SK-N-MC (cell line): ENCODE measurements around the gene ZNF878.
"Not testable (repeated sequence)": the region's sequence is repeated elsewhere in the genome, so short reads cannot be mapped to it uniquely, and the experiment has no call there.

Experiments
- DNase-seq: peaks from one replicate; pipeline ENCODE4 v3.0.0-alpha.2; 2011; ENCODE audit warnings: low read depth, low spot score
- H3K27ac ChIP-seq: fragments of 200-600 bp; sonication (generic); 2 replicates; pipeline ENCODE4 v1.5.1; 2016; ENCODE audit warnings: mixed run types
- H3K36me3 ChIP-seq: fragments of 200-600 bp; sonication (generic); 2 replicates; pipeline ENCODE4 v1.6.1; 2017; ENCODE audit warnings: antibody characterized with exemption, low read length, mixed read lengths; ENCODE audit not compliant: insufficient read depth
- H3K4me3 ChIP-seq: fragments of 200-600 bp; sonication (generic); 2 replicates; pipeline ENCODE4 v1.5.1; 2016
- H3K9ac ChIP-seq: fragments of 200-600 bp; sonication (generic); 2 replicates; pipeline ENCODE4 v1.8.0; 2017; ENCODE audit warnings: mixed run types, mixed read lengths; ENCODE audit not compliant: insufficient read length
- H3K9me3 ChIP-seq: fragments of 200-600 bp; sonication (generic); 2 replicates; pipeline ENCODE4 v1.6.1; 2017; ENCODE audit warnings: low read depth, mild to moderate bottlenecking, antibody characterized with exemption, low read length, moderate library complexity, mixed read lengths
- EZH2 ChIP-seq: fragments of 200-600 bp; sonication (generic); IDR thresholded peaks from one replicate; pipeline ENCODE4 v1.6.1; 2017; ENCODE audit warnings: antibody characterized with exemption
- FOXP2 ChIP-seq: optimal IDR thresholded peaks from 2 replicates; pipeline ENCODE3; 2011; ENCODE audit warnings: mild to moderate bottlenecking, moderate library complexity; ENCODE audit not compliant: insufficient read depth; ENCODE audit errors: extremely low read length, control extremely low read depth
- POLR2AphosphoS5 ChIP-seq: IDR thresholded peaks from 2 replicates; pipeline ENCODE4 v1.6.1; 2012; ENCODE audit warnings: mild to moderate bottlenecking, low read depth, low read length, borderline replicate concordance

The ZNF878 gene

GRCh38 chr19:12085074-12085818 is 32.5 kb upstream of the ZNF878 start:
- no peak for TF ChIP-seq POLR2AphosphoS5
- TF ChIP-seq EZH2, result no peak
- no peak for TF ChIP-seq FOXP2
- Histone ChIP-seq H3K36me3 (no peaks in the 10 kb centered on the region), H3K4me3 (no peak overlapping the region), H3K9me3 (no peaks in the 10 kb centered on the region), H3K27ac (no peak overlapping the region), H3K9ac (no peak overlapping the region)
- no peak for DNase-seq

GRCh38 chr19:12083336-12083735 is 30.6 kb upstream of the ZNF878 start:
- not testable (repeated sequence) for DNase-seq, H3K27ac ChIP-seq, H3K9me3 ChIP-seq

GRCh38 chr19:12077375-12077774 is 24.6 kb upstream of the ZNF878 start:
- no peak overlapping the region for H3K27ac ChIP-seq
- no peaks in the 10 kb centered on the region for H3K9me3 ChIP-seq
- DNase-seq, result no peak
- TF ChIP-seq POLR2AphosphoS5 (no peak), FOXP2 (no peak), EZH2 (no peak)
- no peak overlapping the region for H3K4me3 ChIP-seq
- no peaks in the 10 kb centered on the region for H3K36me3 ChIP-seq
- H3K9ac ChIP-seq, result no peak overlapping the region

More at GRCh38 chr19:12083336-12083735, 30.6 kb upstream of the ZNF878 start:
- not testable (repeated sequence) for H3K36me3 ChIP-seq, H3K9ac ChIP-seq, H3K4me3 ChIP-seq

- H3K36me3 ChIP-seq, H3K4me3 ChIP-seq: not testable (repeated sequence)
These were observed 23.6 kb upstream of the ZNF878 start for GRCh38 chr19:12076331-12076730.

GRCh38 chr19:12075538-12076139 is 22.9 kb upstream of the ZNF878 start:
- Histone ChIP-seq H3K27ac (no peak overlapping the region), H3K9me3 (no peaks in the 10 kb centered on the region), H3K36me3 (no peaks in the 10 kb centered on the region), H3K9ac (no peak overlapping the region), H3K4me3 (no peak overlapping the region)
- TF ChIP-seq FOXP2 (no peak), POLR2AphosphoS5 (no peak), EZH2 (no peak)
- DNase-seq, result no peak

More at GRCh38 chr19:12076331-12076730, 23.6 kb upstream of the ZNF878 start:
- not testable (repeated sequence) for H3K9me3 ChIP-seq, H3K9ac ChIP-seq, H3K27ac ChIP-seq, DNase-seq

GRCh38 chr19:12064590-12065538 is 12.1 kb upstream of the ZNF878 start, which contains the start of gene ZNF844:
ZNF844 (plus strand) TSS chr19:12064731; CDS start chr19:12064874, 143 bp downstream.
- no peak within 1 kb of the TSS for H3K9ac ChIP-seq
- no peak within 1 kb of the TSS for H3K27ac ChIP-seq
- no peaks in the 10 kb centered on the region for H3K36me3 ChIP-seq
- no peak for DNase-seq
- no peaks in the 10 kb centered on the region for H3K9me3 ChIP-seq
- TF ChIP-seq POLR2AphosphoS5 (no peak), EZH2 (no peak), FOXP2 (no peak)
- H3K4me3 ChIP-seq, result no peak within 1 kb of the TSS

GRCh38 chr19:12055784-12056183 is 3.0 kb upstream of the ZNF878 start:
- no peak for DNase-seq
- TF ChIP-seq FOXP2 (no peak), POLR2AphosphoS5 (no peak), EZH2 (no peak)
- Histone ChIP-seq H3K27ac (no peak overlapping the region), H3K4me3 (no peak overlapping the region), H3K9ac (no peak overlapping the region), H3K36me3 (no peaks in the 10 kb centered on the region), H3K9me3 (no peaks in the 10 kb centered on the region)

GRCh38 chr19:12052091-12052496 is 667 bp downstream of the ZNF878 start:
- TF ChIP-seq POLR2AphosphoS5 (no peak), FOXP2 (no peak), EZH2 (no peak)
- H3K9ac ChIP-seq, result peak overlapping the region; percentile 30
- H3K4me3 ChIP-seq, result peak overlapping the region; percentile 77
- H3K9me3 ChIP-seq, result no peaks in the 10 kb centered on the region
- H3K27ac ChIP-seq, result no peak overlapping the region
- no peaks in the 10 kb centered on the region for H3K36me3 ChIP-seq
- DNase-seq, result no peak
